Measurements from ENCODE around the gene PLXNA4.
A peak's percentile ranks its signal among the peaks of the same experiment; 100 is the strongest.

Gene PLXNA4

GRCh38 chr7:132592231-132592920, 16.1 kb upstream of the PLXNA4 start:
- no peak for DNase-seq (ENCODE audit: low read depth)

GRCh38 chr7:132590162-132590561, 13.9 kb upstream of the PLXNA4 start:
- no peak for DNase-seq (ENCODE audit: low read depth)

GRCh38 chr7:132588596-132588995, 12.3 kb upstream of the PLXNA4 start:
- no peak for DNase-seq (ENCODE audit: low read depth)

GRCh38 chr7:132584796-132585494, 8.7 kb upstream of the PLXNA4 start:
- DNase-seq (ENCODE audit: low read depth), result no peak

- no peak for DNase-seq (ENCODE audit: low read depth)
These were observed 5.2 kb upstream of the PLXNA4 start for GRCh38 chr7:132581431-132581830.

GRCh38 chr7:132580717-132581285, 4.5 kb upstream of the PLXNA4 start:
- DNase-seq (ENCODE audit: low read depth), result peak; percentile 30

- DNase-seq (ENCODE audit: low read depth), result no peak
These were observed 4.0 kb upstream of the PLXNA4 start for GRCh38 chr7:132580277-132580676.

GRCh38 chr7:132579260-132579899, 3.1 kb upstream of the PLXNA4 start:
- no peak for DNase-seq (ENCODE audit: low read depth)

- DNase-seq (ENCODE audit: low read depth), result no peak
These were observed 2.6 kb upstream of the PLXNA4 start for GRCh38 chr7:132578826-132579225.

- no peak for DNase-seq (ENCODE audit: low read depth)
These were observed 1.7 kb upstream of the PLXNA4 start for GRCh38 chr7:132578050-132578370.

GRCh38 chr7:132577206-132578049, 1.2 kb upstream of the PLXNA4 start:
- no peak for DNase-seq (ENCODE audit: low read depth)

GRCh38 chr7:132576721-132577085, 433 bp upstream of the PLXNA4 start:
- no peak for DNase-seq (ENCODE audit: low read depth)

- no peak for DNase-seq (ENCODE audit: low read depth)
These were observed 770 bp downstream of the PLXNA4 start for GRCh38 chr7:132575419-132575981.

- DNase-seq (ENCODE audit: low read depth), result no peak
These were observed 2.0 kb downstream of the PLXNA4 start for GRCh38 chr7:132574223-132574622.

- no peak for DNase-seq (ENCODE audit: low read depth)
These were observed 2.9 kb downstream of the PLXNA4 start for GRCh38 chr7:132573251-132573955.

GRCh38 chr7:132572526-132572925, 3.7 kb downstream of the PLXNA4 start:
- DNase-seq (ENCODE audit: low read depth), result no peak

- no peak for DNase-seq (ENCODE audit: low read depth)
These were observed 4.3 kb downstream of the PLXNA4 start for GRCh38 chr7:132571970-132572369.

- no peak for DNase-seq (ENCODE audit: low read depth)
These were observed 6.2 kb downstream of the PLXNA4 start for GRCh38 chr7:132569884-132570614.

- no peak for DNase-seq (ENCODE audit: low read depth)
These were observed 7.3 kb downstream of the PLXNA4 start for GRCh38 chr7:132568962-132569361.

- no peak for DNase-seq (ENCODE audit: low read depth)
These were observed 10.4 kb downstream of the PLXNA4 start for GRCh38 chr7:132565885-132566284.

- no peak for DNase-seq (ENCODE audit: low read depth)
These were observed 10.8 kb downstream of the PLXNA4 start for GRCh38 chr7:132565441-132565840.
